Measurements from ENCODE around the gene SEMA5A. TPM values are rescaled to one million over a fixed set of nuclear protein-coding genes. Genes with fewer than 3 reads are reported as not detected.

SEMA5A gene
- total RNA-seq, 2 donors from 2014 or later: not detected

DNA sequence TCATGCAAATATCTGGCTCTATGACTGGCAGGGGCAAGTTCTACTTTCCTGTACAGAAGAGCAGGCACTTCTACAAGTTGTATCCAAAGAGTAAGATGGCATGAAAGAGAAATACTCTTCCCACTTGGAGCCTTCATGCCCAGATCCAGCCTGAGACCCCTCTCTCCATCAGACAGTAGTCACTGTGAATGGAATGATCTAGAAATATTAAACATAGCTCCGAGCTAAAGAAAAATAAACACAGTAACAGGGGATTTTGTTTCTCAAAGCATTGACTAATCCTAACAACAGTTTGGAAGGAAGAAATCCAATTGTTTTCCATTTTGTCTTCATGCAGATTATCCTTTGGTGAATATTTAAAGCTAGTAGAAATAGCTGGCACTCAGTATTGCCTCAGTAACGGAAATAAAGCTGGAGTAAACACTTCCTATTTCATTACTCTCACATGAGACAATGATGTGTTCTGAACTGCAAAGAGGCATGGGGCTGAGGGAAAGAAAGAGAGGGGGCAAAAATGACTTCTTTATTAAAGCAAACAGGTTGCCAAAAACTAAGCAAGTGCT is 100.0 kb downstream of the SEMA5A start:
- H3K36me3 Mint-ChIP-seq: peaks cover 4% of the 10 kb centered on the region
- ATAC-seq: no peak
- H3K4me3 Mint-ChIP-seq: no peak overlapping the region
- DNase-seq (ENCODE audit: low spot score): no peak
- H3K27ac Mint-ChIP-seq: no peak overlapping the region
- H3K9me3 Mint-ChIP-seq: peaks cover 19% of the 10 kb centered on the region
- H3K27me3 Mint-ChIP-seq: no peaks in the 10 kb centered on the region
- H3K4me1 Mint-ChIP-seq (ENCODE audit: low read depth in 2 of 2): no peaks in the 10 kb centered on the region

DNA sequence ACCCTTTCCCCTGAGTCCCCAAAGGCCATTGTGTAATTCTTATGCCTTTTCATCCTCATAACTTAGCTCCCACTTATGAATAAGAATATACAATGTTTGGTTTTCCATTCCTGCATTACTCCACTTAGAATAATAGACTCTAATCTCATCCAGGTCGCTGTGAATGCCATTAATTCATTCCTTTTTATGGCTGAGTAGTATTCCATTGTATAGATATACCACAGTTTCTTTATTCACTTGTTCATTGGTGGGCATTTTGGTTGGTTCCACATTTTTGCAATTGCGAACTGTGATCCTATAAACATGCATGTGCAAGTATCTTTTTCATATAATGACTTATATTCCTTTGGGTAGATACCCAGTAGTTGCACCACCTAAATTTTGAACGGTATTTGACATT is 101.5 kb downstream of the SEMA5A start:
- Mint-ChIP-seq H3K4me1 (ENCODE audit: low read depth in 2 of 2) (no peaks in the 10 kb centered on the region), H3K36me3 (peaks cover 4% of the 10 kb centered on the region), H3K4me3 (no peak overlapping the region), H3K27me3 (no peaks in the 10 kb centered on the region), H3K9me3 (peaks cover 19% of the 10 kb centered on the region), H3K27ac (no peak overlapping the region)
- no peak for DNase-seq (ENCODE audit: low spot score)
- ATAC-seq: no peak

DNA sequence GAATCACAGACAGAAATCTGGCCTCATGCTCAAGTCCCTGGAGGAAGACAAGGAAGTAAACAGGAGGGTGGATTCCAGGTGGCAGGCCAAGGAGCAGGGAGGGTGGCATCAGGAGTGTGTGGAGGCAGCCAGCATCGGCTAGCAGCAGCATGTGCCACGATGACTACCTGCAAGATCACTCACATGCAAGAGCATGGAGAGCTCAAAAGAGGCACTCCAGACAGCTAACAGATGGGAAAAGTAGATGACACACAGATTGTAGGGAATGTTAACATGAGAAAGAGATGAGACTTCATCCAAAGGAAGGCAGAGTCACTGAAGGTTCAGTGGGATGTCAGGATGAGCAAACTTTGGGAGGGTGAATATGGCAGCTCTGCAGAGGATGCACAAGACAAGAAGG is 104.3 kb downstream of the SEMA5A start:
- Mint-ChIP-seq H3K9me3 (peaks cover 16% of the 10 kb centered on the region), H3K4me3 (no peak overlapping the region), H3K36me3 (peaks cover 4% of the 10 kb centered on the region), H3K27ac (no peak overlapping the region), H3K4me1 (ENCODE audit: low read depth in 2 of 2) (no peaks in the 10 kb centered on the region), H3K27me3 (no peaks in the 10 kb centered on the region)
- DNase-seq (ENCODE audit: low spot score) (no peak), ATAC-seq (no peak)

DNA sequence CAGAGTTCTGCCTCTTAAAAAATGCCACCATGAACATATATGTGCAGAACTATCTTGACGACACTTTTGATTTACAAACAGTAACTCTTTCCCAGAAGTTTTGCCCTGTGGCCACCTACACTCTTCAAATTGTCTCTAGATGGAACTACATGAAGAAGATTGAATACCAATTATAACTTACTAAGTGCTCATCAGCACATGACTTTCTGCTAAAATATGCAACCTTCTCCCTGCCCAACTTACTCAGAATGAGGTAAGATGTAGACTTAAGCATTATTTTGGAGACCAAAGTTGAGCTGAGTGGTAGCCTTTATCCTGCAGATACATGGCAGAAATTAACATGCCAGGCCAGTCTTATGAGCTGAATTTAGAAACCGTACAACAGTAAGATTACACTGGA is 105.4 kb downstream of the SEMA5A start:
- H3K9me3 Mint-ChIP-seq: peaks cover 16% of the 10 kb centered on the region
- H3K36me3 Mint-ChIP-seq: peaks cover 4% of the 10 kb centered on the region
- DNase-seq (ENCODE audit: low spot score) (no peak), ATAC-seq (no peak)
- H3K27me3 Mint-ChIP-seq: no peaks in the 10 kb centered on the region
- H3K4me3 Mint-ChIP-seq: no peak overlapping the region
- H3K4me1 Mint-ChIP-seq (ENCODE audit: low read depth in 2 of 2): no peaks in the 10 kb centered on the region
- no peak overlapping the region for H3K27ac Mint-ChIP-seq

DNA sequence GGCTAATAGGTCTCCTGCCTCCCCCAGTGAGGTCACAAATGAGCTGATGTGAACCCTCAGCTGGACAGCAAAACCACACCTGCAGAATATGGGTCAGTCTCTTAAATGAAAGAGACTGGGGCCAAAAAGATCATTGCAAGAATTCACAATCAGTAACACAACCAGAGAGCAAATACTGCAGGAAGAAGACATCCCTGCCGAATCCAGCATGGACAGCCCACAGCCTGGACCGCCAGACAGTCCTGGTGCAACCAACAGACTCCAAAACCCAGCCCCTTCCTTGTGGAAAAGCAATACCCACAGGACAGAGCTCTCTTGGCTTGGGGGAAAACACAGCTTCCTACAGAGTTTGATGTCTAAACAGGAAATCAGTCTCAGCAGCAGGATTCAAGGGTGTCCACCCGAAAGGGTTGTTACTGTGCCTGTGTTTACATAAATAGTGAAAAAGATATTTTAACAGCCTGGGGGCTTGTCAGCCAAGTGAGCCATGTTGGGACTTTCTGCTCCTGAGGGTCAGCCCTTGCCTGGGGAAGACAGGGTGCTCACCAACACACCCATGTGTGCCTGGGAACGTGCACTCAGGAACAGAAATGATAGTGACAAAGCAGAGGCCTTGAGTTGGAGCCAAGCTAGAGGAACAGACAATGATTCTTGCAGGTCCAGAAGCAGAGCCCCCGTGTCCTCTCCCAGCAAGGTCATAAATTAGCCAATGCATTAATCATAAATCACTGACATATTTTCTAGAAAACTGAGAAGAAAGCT is 106.2 kb downstream of the SEMA5A start:
- ATAC-seq: no peak
- Mint-ChIP-seq H3K27ac (no peak overlapping the region), H3K36me3 (peaks cover 4% of the 10 kb centered on the region), H3K9me3 (peaks cover 16% of the 10 kb centered on the region), H3K4me1 (ENCODE audit: low read depth in 2 of 2) (no peaks in the 10 kb centered on the region), H3K27me3 (no peaks in the 10 kb centered on the region), H3K4me3 (no peak overlapping the region)
- no peak for DNase-seq (ENCODE audit: low spot score)

DNA sequence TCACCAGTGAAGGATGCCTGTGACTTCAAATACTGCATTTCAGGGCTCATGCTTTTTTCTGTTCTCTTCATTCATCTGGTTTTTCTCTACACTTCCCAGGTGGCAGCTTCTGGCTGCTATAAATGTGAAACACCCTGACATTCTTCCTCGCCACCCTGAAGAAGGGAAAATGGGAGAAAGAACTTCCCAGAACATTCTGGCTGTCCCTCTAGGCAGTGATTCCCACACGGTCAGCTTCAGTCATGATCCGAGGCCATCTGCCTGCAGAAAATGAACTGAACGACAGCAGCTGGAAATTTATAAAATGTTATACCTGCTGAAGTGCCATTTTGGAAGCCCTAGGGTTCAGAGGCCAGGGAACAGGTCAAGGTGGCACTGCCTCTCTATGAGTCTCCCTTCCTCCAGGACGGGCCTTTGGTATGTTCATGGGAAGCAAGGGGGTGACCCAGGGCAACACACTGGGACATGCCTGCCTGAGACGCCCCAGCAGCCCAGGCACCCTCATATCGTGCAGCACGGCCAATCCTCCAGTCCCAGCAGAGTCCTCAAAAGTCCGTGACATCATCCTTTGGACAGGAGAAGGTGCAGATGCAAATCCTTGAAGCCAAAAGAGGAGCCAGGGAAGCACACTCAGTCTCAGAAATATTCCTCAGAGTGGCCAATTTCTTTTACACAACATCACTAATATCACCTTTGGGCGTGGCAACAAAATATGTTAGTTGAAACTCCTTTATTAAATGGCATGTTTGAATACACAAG is 107.1 kb downstream of the SEMA5A start:
- H3K9me3 Mint-ChIP-seq: peaks cover 12% of the 10 kb centered on the region
- H3K4me3 Mint-ChIP-seq: no peak overlapping the region
- DNase-seq (ENCODE audit: low spot score): no peak
- no peaks in the 10 kb centered on the region for H3K27me3 Mint-ChIP-seq
- peaks cover 4% of the 10 kb centered on the region for H3K36me3 Mint-ChIP-seq
- ATAC-seq: no peak
- H3K4me1 Mint-ChIP-seq (ENCODE audit: low read depth in 2 of 2): no peaks in the 10 kb centered on the region
- H3K27ac Mint-ChIP-seq: no peak overlapping the region

DNA sequence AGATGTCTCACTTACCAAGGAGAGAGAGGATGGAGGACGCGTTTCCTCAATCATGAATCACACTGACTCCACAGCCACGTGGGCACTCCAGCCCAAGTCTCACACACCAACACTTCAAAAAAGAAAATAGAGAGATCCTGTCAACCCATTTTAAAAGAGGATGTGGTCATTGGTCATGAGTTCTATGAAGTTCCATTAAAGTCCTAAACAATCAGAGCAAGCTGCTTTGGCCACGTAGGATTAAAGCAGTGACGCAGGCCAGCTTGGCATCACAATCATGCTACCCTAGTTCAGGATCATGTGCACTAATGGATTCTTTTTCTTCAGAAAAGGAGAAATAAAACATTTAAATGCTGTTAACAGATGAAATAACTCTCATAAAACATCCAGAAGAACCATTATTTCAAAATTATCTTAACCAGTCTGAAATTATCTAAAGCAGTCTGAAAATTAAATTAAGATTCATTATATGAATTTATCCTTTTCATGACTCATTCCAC is 108.1 kb downstream of the SEMA5A start:
- DNase-seq (ENCODE audit: low spot score): no peak
- Mint-ChIP-seq H3K27ac (no peak overlapping the region), H3K27me3 (no peaks in the 10 kb centered on the region), H3K4me1 (ENCODE audit: low read depth in 2 of 2) (no peaks in the 10 kb centered on the region), H3K9me3 (peaks cover 12% of the 10 kb centered on the region), H3K4me3 (no peak overlapping the region), H3K36me3 (peaks cover 4% of the 10 kb centered on the region)
- no peak for ATAC-seq

DNA sequence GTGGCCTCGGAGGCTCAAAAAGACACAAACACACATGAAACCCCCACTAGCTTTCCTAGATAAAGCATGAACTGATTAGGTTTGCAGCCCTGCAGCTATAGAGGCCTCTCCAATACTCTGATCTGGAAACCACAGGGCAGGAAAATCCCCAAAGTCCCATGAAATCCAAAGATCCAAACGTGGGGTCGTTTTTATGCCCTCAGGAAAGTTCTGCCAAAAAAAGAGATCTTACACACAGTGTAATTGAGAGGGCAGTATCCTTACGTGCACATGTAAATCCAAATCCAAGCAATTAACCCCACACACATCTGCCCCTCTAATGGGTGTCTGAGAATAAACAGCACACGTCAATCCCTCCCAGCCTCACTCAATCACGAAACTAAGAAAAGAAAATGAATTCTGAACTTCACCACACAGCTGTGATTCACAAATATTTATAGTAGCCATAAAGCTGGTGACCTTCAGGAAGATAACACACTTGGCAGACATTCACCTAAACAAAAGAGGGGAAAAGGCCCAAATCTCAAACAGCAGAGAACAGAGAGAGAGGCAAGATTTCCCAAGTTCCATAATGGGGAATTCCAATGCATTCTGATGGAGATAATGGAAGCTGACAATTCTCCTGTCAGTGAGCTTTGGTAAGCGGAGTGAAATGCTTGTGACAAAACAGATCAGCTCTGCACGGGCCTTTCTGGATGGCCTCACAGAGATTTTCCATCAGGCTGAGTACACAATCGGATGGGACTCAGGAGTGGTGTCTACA is 114.2 kb downstream of the SEMA5A start:
- no peak overlapping the region for H3K27ac Mint-ChIP-seq
- no peaks in the 10 kb centered on the region for H3K36me3 Mint-ChIP-seq
- H3K4me3 Mint-ChIP-seq: no peak overlapping the region
- no peaks in the 10 kb centered on the region for H3K4me1 Mint-ChIP-seq (ENCODE audit: low read depth in 2 of 2)
- no peak for DNase-seq (ENCODE audit: low spot score)
- no peaks in the 10 kb centered on the region for H3K9me3 Mint-ChIP-seq
- no peak for ATAC-seq
- no peaks in the 10 kb centered on the region for H3K27me3 Mint-ChIP-seq

DNA sequence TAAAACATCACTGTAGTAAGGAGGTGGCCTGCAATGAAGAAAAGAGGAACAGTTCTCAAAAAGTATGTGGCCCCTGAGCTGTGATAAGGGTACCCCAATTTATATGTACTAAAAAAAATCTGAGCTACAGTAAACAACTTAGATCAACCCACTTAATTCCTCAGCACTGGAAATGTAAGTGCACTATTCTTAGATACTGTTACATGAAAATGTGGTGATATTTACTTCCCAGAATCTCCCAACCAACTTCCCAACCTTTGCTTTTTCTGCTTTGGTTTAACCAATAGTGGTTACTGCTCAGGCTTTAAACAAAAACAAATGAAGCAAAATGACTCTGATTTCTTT is 114.8 kb downstream of the SEMA5A start:
- H3K9me3 Mint-ChIP-seq: no peaks in the 10 kb centered on the region
- no peaks in the 10 kb centered on the region for H3K27me3 Mint-ChIP-seq
- DNase-seq (ENCODE audit: low spot score) (no peak), ATAC-seq (no peak)
- no peak overlapping the region for H3K27ac Mint-ChIP-seq
- no peaks in the 10 kb centered on the region for H3K4me1 Mint-ChIP-seq (ENCODE audit: low read depth in 2 of 2)
- H3K4me3 Mint-ChIP-seq: no peak overlapping the region
- no peaks in the 10 kb centered on the region for H3K36me3 Mint-ChIP-seq

DNA sequence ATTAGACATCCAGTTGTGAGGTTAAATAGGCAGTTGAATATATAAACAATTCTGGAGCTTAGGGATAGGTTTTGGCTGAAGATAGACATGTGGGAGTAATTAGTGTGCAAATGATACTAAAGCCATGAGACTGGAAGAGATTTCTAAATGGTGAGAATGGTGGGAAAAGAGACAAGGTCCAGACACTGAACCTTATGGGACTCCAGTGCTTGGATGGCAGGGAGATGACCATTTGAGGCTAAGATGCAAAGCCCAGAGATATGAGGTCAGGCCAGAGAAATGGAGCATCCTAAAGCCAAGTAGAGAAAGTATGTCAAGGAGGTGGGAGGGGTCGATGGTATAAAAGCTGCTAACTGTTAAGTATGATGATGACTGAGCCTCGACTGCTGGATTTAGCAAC is 115.6 kb downstream of the SEMA5A start:
- Mint-ChIP-seq H3K4me1 (ENCODE audit: low read depth in 2 of 2) (no peaks in the 10 kb centered on the region), H3K27me3 (no peaks in the 10 kb centered on the region), H3K36me3 (no peaks in the 10 kb centered on the region), H3K9me3 (peaks cover under 1% of the 10 kb centered on the region), H3K4me3 (no peak overlapping the region), H3K27ac (no peak overlapping the region)
- ATAC-seq (no peak), DNase-seq (ENCODE audit: low spot score) (no peak)

DNA sequence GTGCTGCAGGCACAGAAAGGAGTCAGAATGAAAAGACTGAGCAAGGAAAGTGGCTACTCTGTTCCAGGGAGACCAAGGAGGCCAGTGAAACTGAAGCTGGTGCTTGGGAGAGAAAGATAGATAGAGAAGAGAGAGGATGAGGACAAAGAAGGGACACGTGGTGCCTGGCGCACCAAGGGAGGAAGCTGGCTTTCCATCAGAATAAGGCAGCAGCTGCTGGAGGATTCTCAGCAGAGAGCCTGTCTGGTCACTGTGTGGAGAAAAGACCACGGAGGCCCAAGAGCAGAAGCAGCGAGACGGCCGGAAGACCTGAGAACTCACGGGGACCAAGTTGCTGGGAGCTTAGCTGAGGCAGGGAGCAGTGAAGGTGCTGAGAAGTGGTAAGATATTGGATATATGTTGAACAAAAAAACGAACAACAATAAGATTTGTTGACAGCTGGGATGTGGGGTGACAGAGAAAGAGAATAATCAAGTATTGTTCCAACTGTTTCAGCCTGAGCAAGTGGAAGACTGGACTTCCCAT is 116.1 kb downstream of the SEMA5A start:
- H3K4me1 Mint-ChIP-seq (ENCODE audit: low read depth in 2 of 2): no peaks in the 10 kb centered on the region
- DNase-seq (ENCODE audit: low spot score) (no peak), ATAC-seq (no peak)
- H3K9me3 Mint-ChIP-seq: peaks cover 6% of the 10 kb centered on the region
- no peak overlapping the region for H3K4me3 Mint-ChIP-seq
- no peak overlapping the region for H3K27ac Mint-ChIP-seq
- H3K27me3 Mint-ChIP-seq: no peaks in the 10 kb centered on the region
- H3K36me3 Mint-ChIP-seq: no peaks in the 10 kb centered on the region

DNA sequence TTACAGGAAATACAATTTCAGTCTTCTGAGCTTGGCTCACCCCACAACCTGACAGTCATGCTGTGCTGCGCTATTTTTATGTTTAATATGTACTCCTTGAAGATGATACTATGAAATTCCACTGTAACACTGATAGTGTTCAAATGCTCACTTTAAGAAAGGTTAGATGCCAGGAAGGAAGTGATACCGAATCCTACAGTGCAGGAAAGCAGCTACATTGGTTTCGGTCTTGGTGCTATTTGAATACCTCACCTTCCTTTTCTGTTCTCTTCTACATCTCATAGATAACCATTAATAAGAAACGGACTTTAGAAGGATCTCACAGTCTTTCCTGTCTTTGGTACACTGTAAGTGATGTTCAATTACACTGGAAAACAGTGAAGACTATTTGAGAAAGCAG is 117.6 kb downstream of the SEMA5A start:
- Mint-ChIP-seq H3K4me1 (ENCODE audit: low read depth in 2 of 2) (no peaks in the 10 kb centered on the region), H3K27ac (no peak overlapping the region), H3K36me3 (no peaks in the 10 kb centered on the region), H3K9me3 (peaks cover 10% of the 10 kb centered on the region), H3K4me3 (no peak overlapping the region), H3K27me3 (no peaks in the 10 kb centered on the region)
- ATAC-seq: no peak
- no peak for DNase-seq (ENCODE audit: low spot score)

DNA sequence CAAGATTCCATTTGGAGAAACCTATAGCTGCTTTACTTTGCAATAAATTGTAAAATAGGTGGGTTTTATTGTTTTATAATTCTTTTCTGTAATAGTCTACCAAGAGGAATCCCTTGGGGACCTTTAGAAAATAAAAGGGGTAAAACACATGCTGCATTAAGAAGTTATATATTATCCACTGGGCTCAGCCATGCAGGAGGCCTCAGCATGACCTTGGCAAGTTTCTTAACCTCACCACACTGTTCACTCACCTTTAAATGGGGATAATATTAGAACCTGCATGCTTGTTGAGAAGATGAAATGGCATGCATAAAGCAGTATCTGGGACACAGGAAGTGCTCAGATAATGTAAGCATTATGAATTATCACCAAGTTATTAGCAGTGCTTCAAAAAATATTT is 120.2 kb downstream of the SEMA5A start:
- Mint-ChIP-seq H3K4me1 (ENCODE audit: low read depth in 2 of 2) (no peaks in the 10 kb centered on the region), H3K9me3 (peaks cover 10% of the 10 kb centered on the region), H3K27me3 (no peaks in the 10 kb centered on the region), H3K4me3 (no peak overlapping the region), H3K36me3 (no peaks in the 10 kb centered on the region), H3K27ac (no peak overlapping the region)
- ATAC-seq (no peak), DNase-seq (ENCODE audit: low spot score) (no peak)

All from natural killer cell treated with Interleukin-12 subunit alpha and Interleukin-12 subunit beta and Interleukin-15 and Interleukin-18, amount 100 ng/mL, for 72 hours (primary cell).